ENCODE data around the gene CREBBP.

Gene CREBBP

DNA sequence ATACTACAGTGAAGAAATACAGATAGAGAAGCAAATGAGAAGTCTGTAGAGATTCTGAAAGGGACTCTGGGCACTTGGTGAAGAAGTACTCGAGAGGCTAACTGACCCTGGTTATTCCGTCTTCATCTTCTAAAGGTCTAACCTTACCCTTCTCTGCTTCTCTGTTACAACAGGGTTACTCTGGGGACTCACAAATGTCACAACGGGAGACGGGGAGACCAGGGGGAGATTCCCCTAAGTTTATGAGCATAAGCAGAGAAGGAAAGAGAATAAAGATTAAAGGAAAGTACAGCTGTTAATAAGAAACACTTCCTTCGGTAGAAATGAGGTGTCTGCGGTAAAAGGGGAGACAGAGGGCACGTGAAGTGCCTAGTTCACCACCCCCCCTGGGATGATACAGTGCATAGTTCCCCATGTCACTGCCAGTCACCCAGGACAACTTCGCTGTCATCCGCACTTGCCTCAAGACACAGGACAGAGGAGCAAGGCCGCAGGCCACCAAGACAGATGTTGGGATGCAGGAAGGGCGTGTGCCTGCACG, 88.0 kb downstream of the CREBBP start:
- no peak for DNase-seq

DNA sequence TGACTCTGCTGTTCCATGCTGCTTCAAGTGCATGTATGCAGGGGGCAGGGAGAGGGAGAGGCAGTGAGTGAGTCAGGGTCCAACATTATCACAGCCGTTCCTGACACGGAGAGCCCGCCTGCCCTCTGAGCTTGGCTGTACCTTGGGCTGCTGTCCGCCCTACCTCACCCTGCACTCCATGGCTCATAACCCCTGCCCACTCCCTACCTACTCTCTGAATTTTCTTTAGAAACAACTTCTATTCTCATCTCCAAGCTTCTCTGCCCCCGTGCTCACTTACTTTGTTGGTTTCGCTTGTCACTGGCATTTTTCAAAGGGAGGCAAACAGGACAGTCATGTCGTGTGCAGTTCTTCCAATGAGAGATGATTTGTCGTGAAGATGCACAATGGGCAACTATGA, 88.8 kb downstream of the CREBBP start:
- DNase-seq, result no peak

DNA sequence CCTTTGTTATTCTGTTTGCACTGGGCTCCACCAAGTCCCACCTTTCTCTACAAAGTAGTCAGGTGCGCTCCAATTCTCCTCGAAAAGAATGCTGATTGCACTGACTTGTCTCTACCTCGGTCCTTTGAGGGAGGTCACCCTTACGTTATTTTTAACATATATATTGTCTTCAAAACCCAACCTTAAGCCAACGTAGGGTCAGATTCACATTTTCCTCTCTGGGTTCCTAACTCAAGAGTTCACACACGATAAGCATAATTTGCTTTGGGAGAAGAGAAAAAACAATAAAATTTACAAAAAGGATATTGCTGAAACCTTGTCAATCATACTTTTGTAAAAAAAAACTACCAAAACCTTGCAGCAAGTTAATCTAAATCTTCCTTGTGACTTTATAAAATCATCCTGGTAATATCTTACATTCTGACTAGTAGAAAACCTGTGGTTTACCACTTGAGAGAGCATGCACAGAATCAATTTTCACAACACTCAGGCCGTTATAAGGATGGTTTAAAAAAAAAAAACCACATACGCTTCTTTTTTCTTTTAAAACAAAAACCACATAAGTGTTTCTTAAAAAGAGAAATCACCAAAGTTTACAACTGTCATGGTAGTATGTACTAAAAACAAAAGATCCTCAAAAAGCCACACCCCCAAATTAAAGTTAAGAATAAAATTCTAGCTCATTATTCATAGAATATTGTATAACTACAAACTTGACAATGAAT, 91.0 kb downstream of the CREBBP start:
- no peak for DNase-seq

DNA sequence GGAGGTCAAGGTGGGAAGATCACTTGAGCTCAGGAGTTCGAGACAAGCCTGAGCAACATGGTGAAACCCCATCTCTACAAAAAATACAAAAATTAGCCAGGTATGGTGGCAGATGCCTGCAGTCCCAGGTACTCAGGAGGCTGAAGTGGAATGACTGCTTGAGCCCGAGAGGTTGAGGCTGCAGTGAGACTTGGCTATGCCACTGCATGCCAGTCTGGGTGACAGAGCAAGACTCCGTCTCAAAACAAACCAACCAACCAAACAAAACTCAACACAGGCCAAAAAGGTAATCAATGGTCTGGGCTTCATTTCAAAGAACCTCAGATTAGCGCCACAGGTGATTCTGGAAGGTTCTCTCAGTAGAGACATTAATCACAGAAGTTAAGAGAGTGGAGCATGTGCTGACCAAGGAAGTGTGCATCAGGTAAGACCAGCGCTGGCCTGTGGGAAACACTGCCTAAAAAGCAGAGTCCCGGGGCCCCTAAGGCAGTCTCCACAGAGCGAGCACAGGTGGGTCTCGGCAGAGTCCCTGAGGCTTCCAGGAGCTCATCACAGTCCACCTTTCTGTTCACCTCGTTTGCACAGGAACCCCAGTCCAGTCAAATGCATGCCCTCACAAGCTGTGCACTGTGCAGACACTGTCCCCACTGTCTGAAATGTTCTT, 91.7 kb downstream of the CREBBP start:
- DNase-seq, result no peak

DNA sequence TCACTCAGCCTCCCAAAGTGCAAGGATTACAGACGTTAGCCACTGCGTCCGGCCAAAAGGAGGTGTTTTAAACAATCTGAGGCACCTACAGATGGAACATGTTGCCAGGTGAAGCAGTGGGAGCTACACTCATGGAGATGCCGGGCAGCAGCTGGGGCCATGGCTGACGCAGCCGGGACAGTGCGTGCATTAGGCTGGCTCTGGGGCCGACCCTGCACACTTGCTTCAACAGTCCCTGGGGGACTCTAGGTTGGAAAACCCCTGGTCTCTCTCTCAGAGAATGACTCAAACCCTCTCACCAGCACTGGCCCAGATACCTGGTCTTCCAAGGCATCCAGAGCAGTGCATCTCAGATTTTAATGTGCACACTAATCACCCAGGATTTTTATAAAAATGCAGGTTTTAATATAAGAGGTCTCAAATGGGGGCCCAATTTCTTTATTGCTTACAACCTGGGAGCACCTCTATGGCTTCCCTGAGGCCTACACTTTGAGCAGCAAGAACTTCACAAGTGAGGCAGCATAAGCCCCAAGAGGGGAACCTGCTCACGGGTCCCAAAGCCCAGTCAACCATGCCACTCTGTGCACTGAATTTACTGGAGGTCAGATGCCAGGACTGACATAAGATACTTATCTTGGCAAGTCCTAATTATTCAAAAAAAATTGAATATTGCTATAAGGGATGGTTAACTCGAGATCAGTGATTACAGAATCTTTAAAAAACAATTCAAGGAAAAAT, 92.4 kb downstream of the CREBBP start:
- no peak for DNase-seq

DNA sequence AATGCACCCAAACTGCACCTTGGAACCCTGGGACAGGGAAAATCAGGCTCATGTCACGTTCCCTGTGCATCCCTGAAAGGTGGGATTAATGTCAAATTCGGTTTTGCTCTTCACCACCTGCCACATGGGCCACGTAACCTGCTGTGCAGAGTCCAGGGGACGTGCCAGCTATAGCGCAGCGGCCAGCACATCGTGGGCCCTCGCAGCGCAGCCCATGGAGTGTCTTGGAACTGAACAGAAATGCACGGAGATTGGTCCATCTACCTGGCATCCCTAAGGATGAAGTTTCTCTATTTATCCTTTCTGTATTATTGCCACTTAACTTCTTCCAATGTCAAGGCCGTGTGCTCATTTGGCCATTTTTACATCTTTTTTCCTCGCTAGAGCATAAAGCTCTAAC, 95.1 kb downstream of the CREBBP start:
- no peak for DNase-seq

DNA sequence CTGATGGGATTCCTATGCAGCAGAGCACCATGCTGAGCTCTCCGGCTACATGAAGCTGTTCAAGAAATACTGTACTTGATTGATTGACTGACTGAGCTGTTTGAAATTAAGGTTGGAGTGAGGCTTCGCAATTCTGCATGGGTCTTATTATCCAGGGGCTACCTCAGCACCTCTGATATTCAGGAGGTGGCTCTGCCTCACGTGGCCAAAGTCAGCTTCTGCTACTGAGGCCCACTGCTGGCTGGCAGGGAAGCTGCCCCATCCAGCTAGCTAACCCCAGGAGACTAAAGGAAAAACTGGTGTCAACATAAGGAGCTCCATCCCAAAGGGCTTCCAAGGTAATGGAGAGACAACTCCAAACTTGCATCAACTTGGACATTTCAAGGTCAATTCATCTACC, 97.0 kb downstream of the CREBBP start:
- DNase-seq, result no peak

DNA sequence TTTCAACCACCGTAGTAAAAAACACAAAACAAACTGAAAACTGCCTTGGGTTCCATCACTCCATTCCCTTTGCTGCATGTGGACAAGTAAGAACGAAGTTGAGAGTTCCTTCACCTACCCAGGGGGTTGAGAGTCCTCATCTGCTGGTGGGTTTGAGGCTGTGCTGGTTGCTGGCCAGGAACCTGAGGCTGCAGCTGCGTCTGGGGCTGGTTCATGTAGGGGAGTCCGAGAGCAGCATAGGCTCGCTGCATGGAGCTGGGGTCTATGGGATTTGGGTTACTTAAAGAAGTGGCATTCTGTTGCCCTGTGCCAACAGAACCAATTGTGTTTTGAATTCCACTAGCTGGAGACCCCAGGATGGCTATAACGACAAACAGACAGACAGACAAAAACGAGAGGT, 97.9 kb downstream of the CREBBP start:
- DNase-seq, result no peak

DNA sequence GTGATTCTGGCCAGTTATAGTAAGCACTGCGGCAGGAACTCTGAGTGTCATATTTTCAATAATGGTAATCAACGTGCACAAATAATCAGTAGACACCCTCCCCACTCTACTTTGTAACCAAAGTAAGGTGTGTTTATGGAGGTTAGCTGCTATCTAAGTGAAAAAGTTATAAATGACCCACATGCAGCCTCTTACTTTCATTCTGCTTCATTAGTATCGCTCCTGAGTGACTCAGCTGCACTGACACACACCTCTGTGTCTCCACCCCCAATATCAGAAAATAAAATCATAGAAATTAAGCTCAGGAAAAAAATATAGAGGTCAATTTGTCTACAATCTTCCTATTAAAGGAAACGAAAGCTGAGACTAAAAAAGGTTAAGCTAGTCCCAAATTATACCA, 99.1 kb downstream of the CREBBP start:
- DNase-seq, result no peak

DNA sequence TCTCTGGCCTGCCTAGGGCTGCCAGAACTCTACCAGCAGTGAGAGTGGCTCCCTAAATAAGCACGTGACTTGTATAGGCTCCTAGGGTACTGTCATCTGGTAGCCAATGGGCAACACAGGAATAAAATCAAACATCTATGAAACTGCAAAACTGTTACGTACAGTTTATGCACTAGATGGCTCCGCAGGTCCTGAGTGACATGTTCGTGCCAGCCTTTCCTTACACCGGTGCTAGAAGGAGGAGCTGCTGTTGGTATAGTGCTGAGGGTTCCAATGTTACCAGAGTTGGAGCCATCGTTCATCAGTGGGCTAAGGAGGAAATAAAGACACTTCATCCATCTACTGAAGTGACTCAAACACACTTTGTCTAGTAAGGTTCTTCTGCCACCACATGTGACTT, 99.9 kb downstream of the CREBBP start:
- DNase-seq, result no peak

DNA sequence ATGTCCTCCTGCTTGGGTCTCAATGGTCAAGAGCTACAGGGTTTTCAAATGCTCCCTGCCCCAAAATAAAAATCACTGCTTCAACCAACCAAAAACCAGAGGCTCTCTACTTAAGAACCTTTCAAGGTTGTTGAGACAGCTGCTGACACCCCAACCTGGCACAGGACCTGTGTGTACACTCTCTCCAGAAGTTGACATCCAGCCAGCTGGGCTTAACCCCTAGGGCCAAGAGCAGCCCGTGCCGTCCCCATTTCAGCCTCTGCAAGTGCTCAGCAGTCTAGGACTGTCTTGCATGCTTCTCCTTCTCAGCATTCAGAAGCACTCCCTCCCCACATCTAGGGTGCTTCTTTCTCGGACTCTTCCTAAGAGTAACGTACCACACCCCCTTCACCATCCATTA, 104.2 kb downstream of the CREBBP start:
- no peak for DNase-seq

DNA sequence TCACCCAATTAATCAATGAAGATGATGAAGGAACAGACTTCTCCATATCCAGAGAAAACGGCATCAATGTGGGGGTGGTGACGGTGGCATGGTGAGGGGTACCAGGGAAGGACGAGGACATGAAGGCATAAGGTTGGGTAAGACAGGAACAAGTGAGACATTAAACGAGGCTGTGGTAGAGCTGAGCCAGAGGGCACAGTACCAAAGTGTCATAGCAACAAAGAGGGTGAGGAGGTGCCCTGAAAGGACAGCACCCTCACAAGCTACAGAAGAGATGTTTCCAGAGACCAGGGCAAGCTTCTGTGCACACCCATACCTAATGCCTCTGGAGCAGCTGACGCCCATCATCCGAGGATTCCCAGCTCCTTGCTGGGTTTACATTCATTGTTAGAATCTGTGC, 105.7 kb downstream of the CREBBP start:
- DNase-seq, result no peak

DNA sequence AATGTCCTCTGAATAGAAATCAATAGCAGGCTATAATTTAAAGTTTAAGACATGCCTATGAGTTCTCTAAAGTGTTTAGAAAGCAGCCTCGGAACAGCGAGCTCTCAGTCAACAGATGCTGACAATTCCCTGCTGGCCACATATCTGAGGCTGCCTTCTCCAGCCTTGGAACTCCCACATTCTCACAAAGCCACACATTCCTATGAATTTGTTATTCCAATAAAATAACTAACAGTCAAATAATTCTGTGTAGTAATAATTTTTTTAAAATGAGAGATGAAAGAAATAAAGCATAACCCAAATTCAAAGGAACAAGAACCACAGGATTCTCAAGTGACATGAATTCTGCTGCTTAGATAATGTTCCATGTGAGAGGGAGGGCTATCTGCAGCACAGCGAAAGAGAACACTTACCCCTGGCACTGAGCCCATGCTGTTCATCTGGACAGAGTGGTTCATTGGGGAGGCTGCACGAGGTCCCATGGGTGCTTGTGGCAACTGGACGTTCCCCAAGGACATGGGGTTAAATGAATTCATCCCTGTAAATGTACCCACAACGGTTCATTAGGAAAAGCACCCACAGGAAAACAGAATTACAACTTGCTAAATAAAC, 106.3 kb downstream of the CREBBP start:
- no peak for DNase-seq

DNA sequence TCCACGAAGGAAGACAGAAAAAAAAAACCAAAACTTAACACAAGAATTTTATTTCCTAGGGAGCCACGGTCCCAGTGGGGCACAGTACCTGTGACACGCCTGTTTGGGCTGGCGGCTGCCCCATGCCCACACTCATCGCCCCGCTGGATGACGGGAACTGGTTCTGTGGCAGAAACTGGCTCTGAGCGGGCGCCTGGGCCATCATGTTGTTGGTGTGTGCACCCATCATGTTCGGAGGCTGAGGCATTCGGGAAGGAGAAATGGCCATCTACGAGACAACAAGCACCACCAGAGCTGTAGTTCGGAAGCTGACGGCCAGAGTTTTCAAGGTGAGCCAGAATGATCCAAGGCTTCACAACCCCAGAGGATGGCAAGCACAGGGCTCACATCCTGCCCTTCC, 106.8 kb downstream of the CREBBP start:
- no peak for DNase-seq

DNA sequence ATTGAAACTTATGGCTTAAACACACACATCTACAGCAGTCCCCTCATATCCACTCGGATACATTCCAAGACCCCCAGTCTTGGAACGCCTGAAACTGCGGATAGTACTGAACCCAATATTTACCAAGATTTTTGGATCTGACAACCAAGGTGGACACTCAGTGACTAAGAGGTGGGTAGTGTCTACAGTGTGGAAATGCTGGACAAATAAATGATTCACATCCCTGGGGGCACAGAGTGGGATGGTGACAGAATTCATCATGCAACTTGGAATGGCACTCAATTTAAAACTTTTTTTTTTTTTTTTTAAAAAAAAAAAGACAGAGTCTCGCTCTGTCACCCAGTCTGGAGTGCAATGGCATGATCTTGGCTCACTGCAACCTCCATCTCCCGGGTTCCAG, 109.0 kb downstream of the CREBBP start:
- no peak for DNase-seq

DNA sequence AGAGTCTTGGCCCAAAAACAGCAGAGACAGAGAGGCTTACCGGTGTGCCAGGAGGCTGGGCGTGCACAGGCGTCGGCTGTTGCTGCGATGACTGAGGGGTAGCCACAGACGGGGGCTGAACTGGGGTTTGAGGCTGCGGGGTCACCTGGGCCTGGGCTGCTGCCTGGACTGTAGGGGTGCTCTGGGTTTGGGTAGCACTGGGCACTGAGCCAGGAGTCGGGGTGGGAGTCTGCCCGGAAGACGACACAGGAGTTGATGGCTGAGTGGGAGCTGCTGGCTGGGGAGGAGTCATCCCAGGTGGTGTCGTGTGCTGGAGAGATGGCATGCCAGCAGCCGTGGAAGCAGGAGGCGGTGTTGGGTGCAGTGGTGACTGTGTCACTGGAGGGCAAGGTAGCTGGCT, 110.0 kb downstream of the CREBBP start:
- no peak for DNase-seq

DNA sequence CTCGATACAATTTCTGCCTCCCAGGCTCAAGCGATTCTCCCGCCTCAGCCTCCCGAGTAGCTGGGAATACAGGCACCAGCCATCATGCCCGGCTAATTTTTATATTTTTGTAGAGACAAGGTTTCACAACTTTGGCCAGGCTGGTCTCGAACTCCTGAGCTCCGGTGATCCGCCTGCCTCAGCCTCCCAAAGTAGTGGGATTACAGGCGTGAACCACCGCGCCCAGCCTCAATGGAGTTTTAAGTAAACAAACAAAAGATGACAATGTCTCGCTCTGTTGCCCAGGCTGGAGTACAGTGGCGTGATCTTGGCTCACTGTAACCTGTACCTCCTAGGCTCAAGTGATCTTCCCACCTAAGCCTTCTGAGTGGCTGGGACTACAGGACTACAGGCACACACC, 110.6 kb downstream of the CREBBP start:
- DNase-seq, result no peak

DNA sequence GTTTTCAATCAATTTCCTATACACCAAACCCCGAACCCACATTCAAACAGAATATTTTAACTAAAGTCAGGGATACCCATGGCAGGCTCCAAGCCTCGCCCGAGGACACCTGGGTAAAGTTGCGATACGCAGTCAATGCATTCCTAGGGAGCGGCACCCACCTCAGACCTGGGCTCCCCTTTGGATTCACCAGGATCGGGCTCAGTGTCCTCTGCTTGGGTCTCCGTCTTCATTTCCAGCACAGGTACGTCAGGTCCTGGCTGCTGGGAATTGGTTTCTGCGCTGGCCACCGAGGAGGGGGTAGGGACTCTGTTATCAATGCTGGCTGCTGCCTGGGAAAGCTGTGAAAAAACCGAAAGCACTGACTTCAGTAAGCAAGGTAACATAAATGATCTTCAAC, 111.5 kb downstream of the CREBBP start:
- no peak for DNase-seq

DNA sequence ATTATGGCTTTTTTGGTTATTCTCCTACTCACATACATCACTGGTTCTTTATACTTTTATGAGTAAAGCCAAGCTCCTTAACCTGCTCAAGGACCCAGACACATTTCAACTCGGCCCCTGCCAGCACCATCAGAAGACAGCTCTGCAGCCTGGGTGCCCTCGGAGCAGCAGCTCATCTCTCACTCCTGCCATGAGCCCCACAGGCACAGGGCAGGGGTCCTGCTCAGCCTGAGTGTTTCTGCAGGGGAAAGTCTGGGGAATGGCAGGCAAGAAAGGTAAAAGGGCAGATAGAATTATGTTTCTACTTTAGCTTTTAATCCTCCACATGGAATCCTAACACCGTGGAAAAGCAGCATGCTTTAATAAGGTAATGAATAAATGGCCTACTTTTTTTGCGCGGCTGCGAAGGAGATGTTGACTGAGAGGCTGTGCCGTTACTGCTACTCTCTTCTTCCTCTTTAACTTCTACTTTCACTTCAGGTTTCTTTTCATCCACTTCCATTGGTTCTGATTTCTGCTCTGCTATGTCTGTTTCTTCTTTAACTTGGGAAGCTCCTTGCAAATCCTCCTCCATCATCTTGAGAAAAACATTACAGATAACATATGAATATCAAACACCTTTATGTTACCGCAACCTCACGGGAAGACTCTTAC, 113.1 kb downstream of the CREBBP start:
- no peak for DNase-seq

DNA sequence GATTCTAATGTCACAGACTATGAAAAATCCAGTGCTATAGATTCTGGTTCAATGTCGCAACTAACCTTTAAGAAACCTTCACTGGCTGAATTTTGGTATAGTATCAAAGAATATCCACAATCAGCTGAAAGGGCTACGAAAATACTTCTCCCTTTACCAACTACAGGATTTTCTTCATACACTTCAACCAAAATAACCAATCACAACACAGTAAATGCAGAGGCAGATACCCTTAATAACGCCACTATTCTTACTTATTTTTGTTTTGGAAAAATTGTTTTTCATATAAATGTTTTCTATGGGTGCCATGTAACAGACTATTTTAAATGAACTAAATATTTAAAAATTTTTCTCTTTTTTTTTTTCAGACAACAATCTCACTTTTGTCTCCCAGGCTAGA, 114.3 kb downstream of the CREBBP start:
- DNase-seq, result no peak

DNA sequence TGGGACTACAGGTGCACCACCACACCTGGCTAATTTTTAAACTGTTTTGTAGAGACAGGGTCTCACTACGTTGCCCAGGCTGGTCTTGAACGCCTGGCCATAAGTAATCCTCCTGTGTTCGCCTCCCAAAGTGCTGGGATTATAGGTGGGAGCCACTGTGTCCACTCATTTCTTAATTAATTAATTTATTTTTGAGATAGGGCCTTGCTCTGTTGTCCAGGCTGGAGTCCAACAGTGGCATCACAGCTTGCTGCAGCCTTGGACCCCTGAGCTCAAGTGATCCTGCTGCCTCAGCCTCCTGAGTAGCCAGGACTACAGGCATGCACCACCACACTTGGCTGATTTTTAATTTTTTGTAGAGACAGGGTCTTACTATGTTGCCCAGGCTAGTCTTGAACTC, 116.1 kb downstream of the CREBBP start:
- DNase-seq, result no peak

DNA sequence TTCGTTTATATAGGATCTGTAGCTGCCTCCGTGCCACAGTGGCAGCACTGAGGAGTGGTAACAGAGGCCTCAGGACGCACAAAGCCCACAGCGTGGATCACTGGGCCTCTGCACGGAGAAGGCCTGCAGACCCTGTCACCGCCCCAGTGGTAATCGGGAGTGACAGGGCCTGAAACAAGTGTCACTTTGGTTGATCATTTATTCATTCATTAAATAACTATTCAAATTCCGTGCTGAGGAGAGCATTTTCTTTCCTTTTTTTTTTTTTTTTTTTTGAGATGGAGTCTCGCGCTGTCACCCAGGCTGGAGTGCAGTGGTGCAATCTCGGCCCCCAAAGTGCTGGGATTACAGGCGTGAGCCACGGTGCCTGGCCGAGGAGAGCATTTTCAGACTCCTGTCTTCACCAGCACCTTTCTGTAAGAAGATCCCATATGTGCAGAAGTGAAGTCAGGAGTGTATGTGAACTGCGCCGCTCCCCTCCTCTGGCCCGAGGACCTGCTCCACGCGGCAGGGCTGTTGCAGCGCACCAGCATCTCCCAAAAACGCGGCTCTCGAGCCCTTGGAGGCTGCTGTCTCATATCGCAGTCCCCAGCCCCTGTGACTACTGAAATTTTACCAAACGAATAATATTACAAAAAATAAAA, 118.3 kb downstream of the CREBBP start:
- DNase-seq, result no peak

Measured in activated T-cell treated with anti-CD3 and anti-CD28 coated beads, Interleukin-2, amount 50 U/mL, for 1 hour (primary cell).